Measurements from ENCODE around the gene RNASEL. TPM values are rescaled to one million over a fixed set of nuclear protein-coding genes. Genes with fewer than 3 reads are reported as not detected.

RNASEL gene
- total and polyA plus RNA-seq, 9 of the 15 experiments (the other 6 are each of a cell fraction or from before 2014, with no cell fraction given), result 4.3 to 11.1 (median 7.2) TPM

DNA sequence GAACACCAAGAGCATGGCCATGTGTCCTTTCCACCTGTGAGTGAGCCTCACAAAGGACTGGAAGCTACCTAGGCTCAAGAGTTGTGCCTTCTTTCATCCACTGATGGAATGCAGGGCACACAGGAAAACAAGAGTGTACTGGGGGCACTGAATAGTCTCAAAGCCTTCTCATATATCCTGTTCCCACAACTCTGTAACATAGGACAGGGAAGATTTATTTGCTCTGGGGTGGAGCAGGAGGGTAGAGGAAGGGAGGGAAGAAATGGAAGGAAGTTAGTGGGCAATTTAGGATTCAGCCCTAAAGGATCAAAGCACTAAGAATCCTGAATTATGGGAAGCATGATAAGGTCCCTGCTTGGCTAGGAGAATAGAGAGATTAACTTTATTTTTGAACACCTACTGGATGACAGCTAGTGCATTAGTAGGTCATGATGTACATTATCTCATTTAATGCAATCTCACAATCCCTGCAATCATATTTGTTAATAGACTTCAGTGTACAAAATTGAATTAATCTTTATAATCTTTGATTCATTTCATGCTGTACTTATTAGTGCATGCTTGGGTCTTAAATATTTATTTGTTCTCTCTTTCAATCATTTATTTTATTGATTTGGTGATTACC is 42.1 kb upstream of the RNASEL start:
- Histone ChIP-seq H3K4me1 (replicated peaks in 1 of 2; ENCODE audit: control insufficient read depth in 2 of 2, insufficient read depth in 2 of 2, low read length in 2 of 2) (no peaks in the 10 kb centered on the region; a peak in 1 of 5 replicates), H2AFZ (ENCODE audit: low read depth, low read length) (no peak overlapping the region), H3K9me3 (replicated peaks; ENCODE audit: control insufficient read depth, insufficient read depth, low read depth, low read length) (no peaks in the 10 kb centered on the region), H3K9ac (ENCODE audit: insufficient read depth in 1 of 2, low read depth in 2 of 2, low read length in 2 of 2) (no peak overlapping the region), H3K36me3 (ENCODE audit: control insufficient read depth, insufficient read depth, low read length) (no peaks in the 10 kb centered on the region), H3K27me3 (ENCODE audit: control insufficient read depth in 2 of 2, insufficient read depth in 2 of 2, low read length in 2 of 2) (peaks cover 26 to 37% of the 10 kb centered on the region in 2 experiments), H4K20me1 (replicated peaks; ENCODE audit: control insufficient read depth, insufficient read depth, low read length) (no peaks in the 10 kb centered on the region), H3K9me1 (ENCODE audit: control insufficient read depth, insufficient read depth, low read length) (no peaks in the 10 kb centered on the region), H3K27ac (ENCODE audit: extremely low read depth, low read depth, low read length) (no peak overlapping the region), H3K4me3 (no peak overlapping the region), H3K79me2 (ENCODE audit: control insufficient read depth, insufficient read depth, low read length) (no peaks in the 10 kb centered on the region), H3K4me2 (ENCODE audit: insufficient read depth, low read length) (no peak overlapping the region)
- in situ Hi-C loops (cut with MboI), result no loop called here
- DNase-seq (ENCODE audit: extremely low read depth in 1 of 4, low spot score in 3 of 4), result no peak
- FAIRE-seq, result no peak
- BruUV-seq (replicated peaks), result no TSS peak
- intact Hi-C loops (cut with micrococcal nuclease), result no loop called here
- ChIA-PET CTCF (ENCODE audit: low intra/inter-chr PET ratio) (no interaction called here), POLR2A (interaction anchor here (0.6 kb wide), 2 partner anchors 153 to 972 kb away, joined by 3 to 4 read pairs; no protein-coding TSS in a partner anchor)
- no peak for ATAC-seq
- TF ChIP-seq ZNF778 (CRISPR knock-in tag; IDR thresholded peaks at IDR 0.05) (no peak), GTF2F1 (IDR thresholded peaks at IDR 0.05; ENCODE audit: low read depth, low read length) (no peak), DACH1 (IDR thresholded peaks at IDR 0.05; ENCODE audit: partially characterized antibody) (no peak), CBFB (CRISPR knock-in tag; IDR thresholded peaks at IDR 0.05) (no peak), SRSF1 (IDR thresholded peaks at IDR 0.05; ENCODE audit: low read depth, low read length) (no peak), HDAC6 (IDR thresholded peaks at IDR 0.05; ENCODE audit: low read depth, low read length) (no peak), EGR1 (conservative IDR thresholded peaks at IDR 0.05) (no peak), ATF1 (CRISPR knock-in tag; IDR thresholded peaks at IDR 0.05) (no peak), ATF1 (tag; IDR thresholded peaks at IDR 0.05) (no peak), BRCA1 (IDR thresholded peaks at IDR 0.05) (no peak), BRCA1 (CRISPR knock-in tag; IDR thresholded peaks at IDR 0.05) (no peak), KDM2B (CRISPR knock-in tag; IDR thresholded peaks at IDR 0.05) (no peak), OTX1 (CRISPR knock-in tag; IDR thresholded peaks at IDR 0.05) (no peak)
- TF ChIP-seq, protein P1, sequence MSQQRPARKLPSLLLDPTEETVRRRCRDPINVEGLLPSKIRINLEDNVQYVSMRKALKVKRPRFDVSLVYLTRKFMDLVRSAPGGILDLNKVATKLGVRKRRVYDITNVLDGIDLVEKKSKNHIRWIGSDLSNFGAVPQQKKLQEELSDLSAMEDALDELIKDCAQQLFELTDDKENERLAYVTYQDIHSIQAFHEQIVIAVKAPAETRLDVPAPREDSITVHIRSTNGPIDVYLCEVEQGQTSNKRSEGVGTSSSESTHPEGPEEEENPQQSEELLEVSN (IDR thresholded peaks at IDR 0.05; ENCODE audit: borderline replicate concordance in 1 of 2, extremely low read depth in 1 of 2, insufficient read depth in 1 of 2, insufficient read length in 1 of 2, low read depth in 1 of 2, low read length in 1 of 2, poor library complexity in 1 of 2, severe bottlenecking in 1 of 2), result no peak
- TF ChIP-seq, protein P2, sequence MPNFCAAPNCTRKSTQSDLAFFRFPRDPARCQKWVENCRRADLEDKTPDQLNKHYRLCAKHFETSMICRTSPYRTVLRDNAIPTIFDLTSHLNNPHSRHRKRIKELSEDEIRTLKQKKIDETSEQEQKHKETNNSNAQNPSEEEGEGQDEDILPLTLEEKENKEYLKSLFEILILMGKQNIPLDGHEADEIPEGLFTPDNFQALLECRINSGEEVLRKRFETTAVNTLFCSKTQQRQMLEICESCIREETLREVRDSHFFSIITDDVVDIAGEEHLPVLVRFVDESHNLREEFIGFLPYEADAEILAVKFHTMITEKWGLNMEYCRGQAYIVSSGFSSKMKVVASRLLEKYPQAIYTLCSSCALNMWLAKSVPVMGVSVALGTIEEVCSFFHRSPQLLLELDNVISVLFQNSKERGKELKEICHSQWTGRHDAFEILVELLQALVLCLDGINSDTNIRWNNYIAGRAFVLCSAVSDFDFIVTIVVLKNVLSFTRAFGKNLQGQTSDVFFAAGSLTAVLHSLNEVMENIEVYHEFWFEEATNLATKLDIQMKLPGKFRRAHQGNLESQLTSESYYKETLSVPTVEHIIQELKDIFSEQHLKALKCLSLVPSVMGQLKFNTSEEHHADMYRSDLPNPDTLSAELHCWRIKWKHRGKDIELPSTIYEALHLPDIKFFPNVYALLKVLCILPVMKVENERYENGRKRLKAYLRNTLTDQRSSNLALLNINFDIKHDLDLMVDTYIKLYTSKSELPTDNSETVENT (CRISPR knock-in tag; IDR thresholded peaks at IDR 0.05), result no peak
- TF ChIP-seq, protein P3, sequence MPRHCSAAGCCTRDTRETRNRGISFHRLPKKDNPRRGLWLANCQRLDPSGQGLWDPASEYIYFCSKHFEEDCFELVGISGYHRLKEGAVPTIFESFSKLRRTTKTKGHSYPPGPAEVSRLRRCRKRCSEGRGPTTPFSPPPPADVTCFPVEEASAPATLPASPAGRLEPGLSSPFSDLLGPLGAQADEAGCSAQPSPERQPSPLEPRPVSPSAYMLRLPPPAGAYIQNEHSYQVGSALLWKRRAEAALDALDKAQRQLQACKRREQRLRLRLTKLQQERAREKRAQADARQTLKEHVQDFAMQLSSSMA (CRISPR knock-in tag; IDR thresholded peaks at IDR 0.05), result no peak
- TF ChIP-seq, protein P4, sequence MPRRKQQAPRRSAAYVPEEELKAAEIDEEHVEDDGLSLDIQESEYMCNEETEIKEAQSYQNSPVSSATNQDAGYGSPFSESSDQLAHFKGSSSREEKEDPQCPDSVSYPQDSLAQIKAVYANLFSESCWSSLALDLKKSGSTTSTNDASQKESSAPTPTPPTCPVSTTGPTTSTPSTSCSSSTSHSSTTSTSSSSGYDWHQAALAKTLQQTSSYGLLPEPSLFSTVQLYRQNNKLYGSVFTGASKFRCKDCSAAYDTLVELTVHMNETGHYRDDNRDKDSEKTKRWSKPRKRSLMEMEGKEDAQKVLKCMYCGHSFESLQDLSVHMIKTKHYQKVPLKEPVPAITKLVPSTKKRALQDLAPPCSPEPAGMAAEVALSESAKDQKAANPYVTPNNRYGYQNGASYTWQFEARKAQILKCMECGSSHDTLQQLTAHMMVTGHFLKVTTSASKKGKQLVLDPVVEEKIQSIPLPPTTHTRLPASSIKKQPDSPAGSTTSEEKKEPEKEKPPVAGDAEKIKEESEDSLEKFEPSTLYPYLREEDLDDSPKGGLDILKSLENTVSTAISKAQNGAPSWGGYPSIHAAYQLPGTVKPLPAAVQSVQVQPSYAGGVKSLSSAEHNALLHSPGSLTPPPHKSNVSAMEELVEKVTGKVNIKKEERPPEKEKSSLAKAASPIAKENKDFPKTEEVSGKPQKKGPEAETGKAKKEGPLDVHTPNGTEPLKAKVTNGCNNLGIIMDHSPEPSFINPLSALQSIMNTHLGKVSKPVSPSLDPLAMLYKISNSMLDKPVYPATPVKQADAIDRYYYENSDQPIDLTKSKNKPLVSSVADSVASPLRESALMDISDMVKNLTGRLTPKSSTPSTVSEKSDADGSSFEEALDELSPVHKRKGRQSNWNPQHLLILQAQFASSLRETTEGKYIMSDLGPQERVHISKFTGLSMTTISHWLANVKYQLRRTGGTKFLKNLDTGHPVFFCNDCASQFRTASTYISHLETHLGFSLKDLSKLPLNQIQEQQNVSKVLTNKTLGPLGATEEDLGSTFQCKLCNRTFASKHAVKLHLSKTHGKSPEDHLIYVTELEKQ (CRISPR knock-in tag; IDR thresholded peaks at IDR 0.05), result no peak

Measured in K562 (cell line).